Measurements from ENCODE around the gene PDE1C.

- TF ChIP-seq, protein P1, sequence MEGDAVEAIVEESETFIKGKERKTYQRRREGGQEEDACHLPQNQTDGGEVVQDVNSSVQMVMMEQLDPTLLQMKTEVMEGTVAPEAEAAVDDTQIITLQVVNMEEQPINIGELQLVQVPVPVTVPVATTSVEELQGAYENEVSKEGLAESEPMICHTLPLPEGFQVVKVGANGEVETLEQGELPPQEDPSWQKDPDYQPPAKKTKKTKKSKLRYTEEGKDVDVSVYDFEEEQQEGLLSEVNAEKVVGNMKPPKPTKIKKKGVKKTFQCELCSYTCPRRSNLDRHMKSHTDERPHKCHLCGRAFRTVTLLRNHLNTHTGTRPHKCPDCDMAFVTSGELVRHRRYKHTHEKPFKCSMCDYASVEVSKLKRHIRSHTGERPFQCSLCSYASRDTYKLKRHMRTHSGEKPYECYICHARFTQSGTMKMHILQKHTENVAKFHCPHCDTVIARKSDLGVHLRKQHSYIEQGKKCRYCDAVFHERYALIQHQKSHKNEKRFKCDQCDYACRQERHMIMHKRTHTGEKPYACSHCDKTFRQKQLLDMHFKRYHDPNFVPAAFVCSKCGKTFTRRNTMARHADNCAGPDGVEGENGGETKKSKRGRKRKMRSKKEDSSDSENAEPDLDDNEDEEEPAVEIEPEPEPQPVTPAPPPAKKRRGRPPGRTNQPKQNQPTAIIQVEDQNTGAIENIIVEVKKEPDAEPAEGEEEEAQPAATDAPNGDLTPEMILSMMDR (IDR thresholded peaks at IDR 0.05) = no peak
- no peak for TF ChIP-seq EZH2 (IDR thresholded peaks at IDR 0.05; ENCODE audit: borderline replicate concordance, insufficient read depth, low read depth, low read length, poor library complexity, severe bottlenecking)
Observed at GRCh38 chr7:31856337-31856736, 213.9 kb downstream of the PDE1C start.
